Gastroesophageal sphincter (tissue), 3 donors: ENCODE measurements around the gene CDH9.

Experiments used
- EP300 ChIP-seq: sonication (generic); formaldehyde crosslinking; IDR thresholded peaks from one replicate; pipeline ENCODE4 v1.6.1; 2017; ENCODE audit warnings: antibody characterized with exemption, mild to moderate bottlenecking
- TF ChIP-seq, protein P1 (sequence below), 4 experiments: fragments of 200-600 bp in 2 of 4; fragments of 450-650 bp in 2 of 4; sonication (generic) in 1 of 4; IDR thresholded peaks; one replicate each; pipeline ENCODE4 v1.5.1; 2017 to 2019; ENCODE audit warnings: antibody characterized with exemption in 4 of 4, mild to moderate bottlenecking in 2 of 4, moderate library complexity in 2 of 4

GRCh38 chr5:26893078-26893477, 145.3 kb downstream of the CDH9 start:
- TF ChIP-seq, protein P1, sequence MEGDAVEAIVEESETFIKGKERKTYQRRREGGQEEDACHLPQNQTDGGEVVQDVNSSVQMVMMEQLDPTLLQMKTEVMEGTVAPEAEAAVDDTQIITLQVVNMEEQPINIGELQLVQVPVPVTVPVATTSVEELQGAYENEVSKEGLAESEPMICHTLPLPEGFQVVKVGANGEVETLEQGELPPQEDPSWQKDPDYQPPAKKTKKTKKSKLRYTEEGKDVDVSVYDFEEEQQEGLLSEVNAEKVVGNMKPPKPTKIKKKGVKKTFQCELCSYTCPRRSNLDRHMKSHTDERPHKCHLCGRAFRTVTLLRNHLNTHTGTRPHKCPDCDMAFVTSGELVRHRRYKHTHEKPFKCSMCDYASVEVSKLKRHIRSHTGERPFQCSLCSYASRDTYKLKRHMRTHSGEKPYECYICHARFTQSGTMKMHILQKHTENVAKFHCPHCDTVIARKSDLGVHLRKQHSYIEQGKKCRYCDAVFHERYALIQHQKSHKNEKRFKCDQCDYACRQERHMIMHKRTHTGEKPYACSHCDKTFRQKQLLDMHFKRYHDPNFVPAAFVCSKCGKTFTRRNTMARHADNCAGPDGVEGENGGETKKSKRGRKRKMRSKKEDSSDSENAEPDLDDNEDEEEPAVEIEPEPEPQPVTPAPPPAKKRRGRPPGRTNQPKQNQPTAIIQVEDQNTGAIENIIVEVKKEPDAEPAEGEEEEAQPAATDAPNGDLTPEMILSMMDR (IDR thresholded peaks at IDR 0.05) = no peak
- TF ChIP-seq EP300 = no peak
